Brain microvascular endothelial cell (primary cell): Measurements from ENCODE around the gene LMO1.

Experiments used
- DNase-seq: peaks from one replicate; pipeline ENCODE4 v3.0.0-alpha.2; 2020
- H3K27ac ChIP-seq: fragments of 250-450 bp; sonication (Bioruptor Pico); 2 replicates; pipeline ENCODE4 v1.5.1; 2020; ENCODE audit warnings: mild to moderate bottlenecking, moderate library complexity
- H3K27me3 ChIP-seq: fragments of 250-450 bp; sonication (Bioruptor Pico); replicated peaks from 2 replicates; pipeline ENCODE4 v1.5.1; 2020; ENCODE audit warnings: mild to moderate bottlenecking
- H3K36me3 ChIP-seq: fragments of 250-450 bp; sonication (Bioruptor Pico); replicated peaks from 2 replicates; pipeline ENCODE4 v1.5.1; 2020; ENCODE audit warnings: mild to moderate bottlenecking
- H3K4me3 ChIP-seq: 2 replicates; pipeline ENCODE4 v1.5.1; 2011; ENCODE audit warnings: low read depth, mild to moderate bottlenecking, control low read depth, low read length, moderate library complexity
- in situ Hi-C: cut with HindIII; loops from 2 replicates; pipeline ENCODE4 v1.10.0; 2017; ENCODE audit warnings: low sequenced_read_pairs, low pct_ligation_motif_present
- TF ChIP-seq, protein P1 (sequence below): IDR thresholded peaks from 2 replicates; pipeline ENCODE4 v1.5.1; 2011; ENCODE audit warnings: low read depth, mild to moderate bottlenecking, moderate library complexity, low read length, control low read depth, inconsistent platforms; ENCODE audit errors: missing control alignments

The LMO1 gene

GRCh38 chr11:8201644-8202365, 61.9 kb downstream of the LMO1 start:
- Histone ChIP-seq H3K4me3 (no peak overlapping the region), H3K27ac (no peak overlapping the region), H3K36me3 (no peaks in the 10 kb centered on the region), H3K27me3 (no peaks in the 10 kb centered on the region)
- TF ChIP-seq, protein P1, sequence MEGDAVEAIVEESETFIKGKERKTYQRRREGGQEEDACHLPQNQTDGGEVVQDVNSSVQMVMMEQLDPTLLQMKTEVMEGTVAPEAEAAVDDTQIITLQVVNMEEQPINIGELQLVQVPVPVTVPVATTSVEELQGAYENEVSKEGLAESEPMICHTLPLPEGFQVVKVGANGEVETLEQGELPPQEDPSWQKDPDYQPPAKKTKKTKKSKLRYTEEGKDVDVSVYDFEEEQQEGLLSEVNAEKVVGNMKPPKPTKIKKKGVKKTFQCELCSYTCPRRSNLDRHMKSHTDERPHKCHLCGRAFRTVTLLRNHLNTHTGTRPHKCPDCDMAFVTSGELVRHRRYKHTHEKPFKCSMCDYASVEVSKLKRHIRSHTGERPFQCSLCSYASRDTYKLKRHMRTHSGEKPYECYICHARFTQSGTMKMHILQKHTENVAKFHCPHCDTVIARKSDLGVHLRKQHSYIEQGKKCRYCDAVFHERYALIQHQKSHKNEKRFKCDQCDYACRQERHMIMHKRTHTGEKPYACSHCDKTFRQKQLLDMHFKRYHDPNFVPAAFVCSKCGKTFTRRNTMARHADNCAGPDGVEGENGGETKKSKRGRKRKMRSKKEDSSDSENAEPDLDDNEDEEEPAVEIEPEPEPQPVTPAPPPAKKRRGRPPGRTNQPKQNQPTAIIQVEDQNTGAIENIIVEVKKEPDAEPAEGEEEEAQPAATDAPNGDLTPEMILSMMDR = no peak
- in situ Hi-C loops = no loop called here
- DNase-seq = no peak

GRCh38 chr11:8199676-8200075, 64.0 kb downstream of the LMO1 start:
- no peak overlapping the region for H3K27ac ChIP-seq
- H3K36me3 ChIP-seq = no peaks in the 10 kb centered on the region
- no peak overlapping the region for H3K4me3 ChIP-seq
- TF ChIP-seq, protein P1 = no peak
- H3K27me3 ChIP-seq = peaks cover 2% of the 10 kb centered on the region
- no peak for DNase-seq
- in situ Hi-C loops = no loop called here

- H3K4me3 ChIP-seq = no peak overlapping the region
- no peak overlapping the region for H3K27ac ChIP-seq
- in situ Hi-C loops = no loop called here
- TF ChIP-seq, protein P1 = no peak
- H3K27me3 ChIP-seq = peaks cover 2% of the 10 kb centered on the region
- DNase-seq = no peak
- H3K36me3 ChIP-seq = no peaks in the 10 kb centered on the region
These were observed 66.9 kb downstream of the LMO1 start for GRCh38 chr11:8196749-8197148.

DNA sequence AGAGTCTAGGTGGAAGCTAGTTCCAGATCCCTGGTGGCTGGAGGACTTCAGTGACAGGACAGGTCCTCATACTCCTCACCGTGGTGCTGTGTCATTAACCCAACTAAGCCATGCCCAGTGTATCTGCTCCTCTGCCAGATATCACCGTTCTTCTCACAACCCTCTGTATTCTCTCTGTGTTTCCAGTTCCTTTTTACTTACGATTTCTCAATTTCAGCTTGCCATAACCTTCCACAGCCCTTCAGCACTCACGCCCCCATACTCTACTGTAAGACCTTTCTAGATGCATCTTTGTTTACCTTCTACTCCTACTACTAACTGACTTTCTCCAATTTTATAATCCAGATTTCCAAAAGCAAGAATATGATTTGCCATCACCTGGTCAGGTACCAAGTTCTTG, 68.7 kb downstream of the LMO1 start:
- in situ Hi-C loops = no loop called here
- Histone ChIP-seq H3K4me3 (no peak overlapping the region), H3K27ac (no peak overlapping the region), H3K27me3 (peaks cover 2% of the 10 kb centered on the region), H3K36me3 (no peaks in the 10 kb centered on the region)
- TF ChIP-seq, protein P1 = no peak
- DNase-seq = no peak

GRCh38 chr11:8192896-8193209, 70.8 kb downstream of the LMO1 start:
- no peak overlapping the region for H3K27ac ChIP-seq
- no peaks in the 10 kb centered on the region for H3K36me3 ChIP-seq
- H3K4me3 ChIP-seq = no peak overlapping the region
- no peak for DNase-seq
- in situ Hi-C loops = no loop called here
- H3K27me3 ChIP-seq = peaks cover 2% of the 10 kb centered on the region
- TF ChIP-seq, protein P1 = no peak
